NCI-H460 (cell line): ENCODE measurements around the gene DENR. TPM values are rescaled to one million over a fixed set of nuclear protein-coding genes. Genes with fewer than 3 reads are reported as not detected.
"Not testable (repeated sequence)": the region's sequence is repeated elsewhere in the genome, so short reads cannot be mapped to it uniquely, and the experiment has no call there.

ENCODE experiments used
- DNase-seq: peaks from one replicate; pipeline ENCODE4 v3.0.0-alpha.2; 2016; ENCODE audit warnings: low read depth; ENCODE audit errors: extremely low read depth
- total RNA-seq: library from RNA; depleted of rRNA; stranded (reverse); fragments of >200 nt; shearing (Covaris generic); gene quantifications from 2 replicates; pipeline ENCODE4 v1.2.3, GENCODE V29; 2014

DENR gene
- total RNA-seq, 1 experiment from 2014 or later, result 77.5 TPM

- DNase-seq, result no peak
Observed at GRCh38 chr12:122738571-122738970, 14.1 kb upstream of the DENR start.

GRCh38 chr12:122740351-122740750 is 12.3 kb upstream of the DENR start:
- no peak for DNase-seq

DNA sequence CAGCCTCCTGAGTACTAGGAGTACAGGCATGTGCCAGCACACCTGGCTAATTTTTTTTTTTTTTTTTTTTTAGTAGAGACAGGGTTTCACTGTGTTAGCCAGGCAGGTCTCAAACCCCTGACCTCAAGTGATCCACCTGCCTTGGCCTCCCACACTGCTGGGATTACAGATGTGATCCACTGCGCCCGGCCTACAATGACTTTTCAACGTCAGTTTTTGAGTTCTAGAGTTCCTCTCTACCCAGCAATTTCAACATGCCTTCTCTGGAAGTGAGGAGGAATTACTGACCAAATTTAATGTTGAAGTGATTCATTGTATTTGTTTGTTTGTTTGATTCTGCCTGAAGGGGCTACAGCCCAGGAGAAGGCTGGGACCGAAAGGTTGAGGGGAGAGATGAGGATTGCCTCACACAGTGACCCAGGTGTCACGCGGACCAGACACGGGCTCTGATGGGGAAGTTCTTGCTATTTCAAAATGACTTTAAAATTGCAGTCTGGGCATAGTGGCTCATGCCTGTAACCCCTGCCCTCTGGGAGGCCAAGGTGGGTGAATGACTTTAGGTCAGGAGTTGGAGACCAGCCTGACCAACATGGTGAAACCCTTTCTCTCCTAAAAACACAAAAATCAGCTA is 8.6 kb upstream of the DENR start:
- DNase-seq, result no peak

GRCh38 chr12:122747224-122748135 is 5.1 kb upstream of the DENR start:
- DNase-seq, result no peak

DNA sequence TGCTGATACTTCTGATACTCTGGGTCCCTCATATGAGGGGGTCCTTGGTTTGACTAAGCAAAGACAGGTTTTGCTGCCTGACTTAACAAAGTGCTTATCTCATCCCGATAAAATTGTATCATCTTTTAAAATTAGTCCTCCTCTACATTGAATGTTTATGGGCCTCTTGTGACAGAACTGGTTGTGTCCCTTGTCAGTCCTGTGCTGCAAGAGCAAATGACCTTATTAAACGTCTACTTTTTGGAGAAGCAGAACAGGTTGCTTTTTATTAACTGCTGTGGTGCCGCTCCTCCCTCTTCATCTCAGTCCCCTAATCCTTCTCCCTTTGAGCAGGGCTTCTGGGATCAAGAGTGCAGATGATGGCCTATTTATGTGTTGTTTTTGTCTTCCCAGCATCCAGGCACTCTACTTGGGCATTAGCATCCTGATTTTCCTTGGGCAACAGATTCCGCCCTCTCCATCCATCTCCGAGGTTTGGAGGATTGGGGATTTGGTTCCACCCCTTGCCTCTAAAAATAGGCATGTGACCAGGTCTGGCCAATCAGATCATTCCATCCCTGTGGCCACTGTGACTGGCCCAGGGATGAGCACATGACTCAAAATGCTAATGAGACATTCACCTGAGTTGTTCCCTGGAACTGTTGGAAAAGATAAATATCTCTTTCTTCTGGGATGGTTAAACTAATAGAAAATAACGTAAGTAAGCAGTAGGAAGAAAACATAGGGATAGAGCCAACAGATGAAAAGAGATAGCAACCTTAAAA is 2.9 kb upstream of the DENR start:
- no peak for DNase-seq

DNA sequence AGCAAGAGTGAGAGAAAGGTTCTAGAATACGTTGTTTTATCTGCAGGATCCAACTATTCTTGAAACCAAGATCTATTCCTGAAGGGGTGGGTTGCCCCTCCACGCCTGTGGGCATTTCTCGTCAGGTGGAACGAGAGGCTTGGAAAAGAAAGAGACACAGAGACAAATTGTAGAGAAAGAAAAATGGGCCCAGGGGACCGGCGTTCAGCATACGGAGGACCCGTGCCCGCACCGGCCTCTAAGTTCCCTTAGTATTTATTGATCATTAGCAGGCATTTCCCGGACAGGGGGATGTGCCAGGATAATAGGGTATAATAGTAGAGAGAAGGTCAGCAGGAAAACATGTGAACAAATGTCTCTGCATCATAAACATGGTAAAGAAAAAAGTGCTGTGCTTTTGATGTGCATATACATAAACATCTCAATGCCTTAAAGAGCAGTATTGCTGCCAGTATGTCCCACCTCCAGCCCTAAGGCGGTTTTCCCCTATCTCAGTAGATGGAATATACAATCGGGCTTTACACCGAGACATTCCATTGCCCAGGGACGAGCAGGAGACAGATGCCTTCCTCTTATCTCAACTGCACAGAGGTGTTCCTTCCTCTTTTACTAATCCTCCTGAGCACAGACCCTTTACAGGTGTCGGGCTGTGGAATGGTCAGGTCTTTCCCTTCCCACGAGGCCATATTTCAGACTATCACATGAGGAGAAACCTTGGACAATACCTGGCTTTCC is 1.7 kb upstream of the DENR start:
- not testable (repeated sequence) for DNase-seq

- DNase-seq, result no peak
Observed at GRCh38 chr12:122753319-122753650, 661 bp downstream of the DENR start.

- DNase-seq, result no peak
Observed at GRCh38 chr12:122754790-122755189, 2.2 kb downstream of the DENR start.

- no peak for DNase-seq
Observed at GRCh38 chr12:122757568-122757967, 4.9 kb downstream of the DENR start.

DNA sequence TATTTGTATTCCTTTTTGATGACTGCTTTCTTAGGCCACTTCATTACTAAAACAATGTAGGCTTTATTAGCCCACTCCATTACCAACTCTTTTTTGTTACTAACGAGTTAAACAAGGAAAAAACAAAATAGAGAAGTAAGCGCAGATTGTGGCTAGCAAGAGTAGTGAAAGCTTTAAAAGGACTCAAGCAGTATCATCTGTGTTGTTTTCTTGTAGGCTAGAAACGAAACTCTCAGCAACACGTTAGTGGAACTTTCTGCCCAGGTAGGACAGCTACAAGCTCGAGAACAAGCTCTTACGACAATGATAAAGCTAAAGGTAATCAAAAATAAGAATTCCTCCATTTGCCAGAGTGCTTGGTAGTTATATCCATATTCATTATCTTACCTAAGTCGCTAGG is 32.9 kb downstream of the DENR start:
- DNase-seq, result no peak

DNA sequence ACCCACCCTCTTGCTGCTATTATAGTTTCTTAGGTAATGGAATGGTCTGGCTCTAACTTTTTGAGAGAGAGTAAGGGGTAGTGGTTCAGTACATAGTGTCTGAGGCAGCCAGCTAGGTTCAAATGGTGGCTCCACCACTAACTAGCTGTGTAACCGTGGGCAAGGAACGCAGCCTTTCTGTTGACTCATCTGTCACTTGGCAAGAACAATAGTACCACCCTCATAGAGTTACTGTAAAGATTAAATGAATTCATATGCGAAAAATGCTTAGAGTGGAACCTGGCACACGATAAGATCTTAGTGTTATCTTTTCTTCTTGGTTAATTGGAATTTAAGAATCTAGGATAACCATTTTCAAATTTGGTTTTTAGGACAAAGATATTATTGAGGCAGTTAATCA is 35.8 kb downstream of the DENR start:
- no peak for DNase-seq

DNA sequence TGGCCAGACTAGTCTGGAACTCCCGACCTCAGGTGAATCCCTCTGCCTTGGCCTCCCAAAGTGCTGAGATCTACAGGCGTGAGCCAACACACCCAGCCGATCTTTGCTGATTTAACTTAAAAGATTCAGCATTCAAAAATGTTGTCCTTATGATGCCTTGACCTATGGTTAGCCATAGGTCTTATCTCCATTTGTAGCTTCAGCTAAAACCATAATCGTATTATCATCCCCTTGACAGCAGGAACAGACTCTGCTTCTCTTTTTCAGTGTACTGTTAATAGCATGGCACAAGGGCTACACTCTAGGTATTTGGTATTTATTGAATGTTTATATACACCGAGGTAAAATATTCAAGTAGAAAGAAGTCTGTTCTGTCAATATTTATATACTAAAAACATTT is 37.0 kb downstream of the DENR start:
- no peak for DNase-seq

- DNase-seq, result no peak
Observed at GRCh38 chr12:122790393-122791075, 37.9 kb downstream of the DENR start.

- peak; percentile 50 for DNase-seq
Observed at GRCh38 chr12:122793685-122794106, 41.1 kb downstream of the DENR start.

DNA sequence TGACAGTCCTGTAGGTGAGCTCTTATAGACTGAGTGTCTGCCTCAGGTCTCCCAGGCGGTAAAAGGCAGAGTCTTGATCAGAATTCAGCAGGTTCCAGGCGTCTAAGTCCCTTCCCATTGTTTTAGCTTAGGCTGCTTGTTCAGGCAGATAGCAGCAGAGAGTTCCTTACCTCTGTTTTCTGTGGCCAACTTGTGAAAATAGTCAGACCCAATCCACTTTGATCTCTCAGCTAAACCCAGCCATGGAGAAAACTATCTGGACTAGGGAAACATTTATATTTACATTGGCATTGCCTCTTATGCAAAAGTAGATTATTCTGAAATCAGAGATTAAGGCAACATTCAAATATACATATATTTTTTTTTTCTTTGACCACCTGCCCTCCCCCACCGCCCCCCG is 43.2 kb downstream of the DENR start:
- no peak for DNase-seq

GRCh38 chr12:122799641-122800243 is 47.1 kb downstream of the DENR start:
- no peak for DNase-seq

DNA sequence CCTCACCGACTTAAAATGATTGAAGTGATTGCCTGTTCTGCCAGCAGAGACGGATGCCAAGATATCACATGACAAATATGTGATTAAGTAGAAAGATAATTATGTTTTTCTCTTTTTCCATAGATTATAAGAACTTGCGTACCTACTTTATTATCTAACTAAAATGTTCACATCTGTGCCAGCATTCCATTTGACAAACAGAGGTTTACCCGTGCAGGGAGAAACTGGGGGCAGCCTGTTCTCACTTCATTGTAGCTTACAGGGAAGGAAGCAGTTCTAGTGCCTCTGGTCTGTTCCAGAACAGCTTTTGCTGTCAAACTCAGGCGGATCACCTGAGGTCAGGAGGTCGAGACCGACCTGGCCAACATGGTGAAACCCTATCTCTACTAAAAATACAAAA is 51.3 kb downstream of the DENR start:
- DNase-seq, result no peak

DNA sequence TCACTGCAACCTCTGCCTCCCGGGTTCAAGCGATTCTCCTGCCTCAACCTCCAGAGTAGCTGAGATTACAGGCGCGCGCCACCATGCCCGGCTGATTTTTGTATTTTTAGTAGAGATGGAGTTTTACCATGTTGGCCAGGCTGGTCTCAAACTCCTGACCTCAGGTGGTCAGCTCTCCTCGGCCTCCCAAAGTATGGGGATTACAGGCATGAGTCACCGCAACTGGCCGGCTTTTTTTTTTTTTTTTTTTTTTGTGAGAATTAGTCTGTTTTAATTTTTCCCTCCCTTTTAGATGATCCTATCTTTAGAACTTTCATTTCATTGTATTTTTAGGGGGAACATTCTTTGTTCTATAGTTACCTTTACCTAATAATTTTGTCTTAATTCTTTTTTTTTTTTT is 52.3 kb downstream of the DENR start:
- DNase-seq, result not testable (repeated sequence)

- no peak for DNase-seq
Observed at GRCh38 chr12:122807651-122808050, 55.0 kb downstream of the DENR start.

GRCh38 chr12:122811777-122812176 is 59.2 kb downstream of the DENR start:
- no peak for DNase-seq
